HG02981 (cell line): ENCODE results near the gene MGAT1.

Experiments
- ATAC-seq: cut with Tn5 transposase; IDR thresholded peaks from one replicate; pipeline ENCODE4 v1.9.1; 2021; ENCODE audit warnings: mild to moderate bottlenecking, moderate library complexity; ENCODE audit not compliant: unreplicated experiment

MGAT1 gene

DNA sequence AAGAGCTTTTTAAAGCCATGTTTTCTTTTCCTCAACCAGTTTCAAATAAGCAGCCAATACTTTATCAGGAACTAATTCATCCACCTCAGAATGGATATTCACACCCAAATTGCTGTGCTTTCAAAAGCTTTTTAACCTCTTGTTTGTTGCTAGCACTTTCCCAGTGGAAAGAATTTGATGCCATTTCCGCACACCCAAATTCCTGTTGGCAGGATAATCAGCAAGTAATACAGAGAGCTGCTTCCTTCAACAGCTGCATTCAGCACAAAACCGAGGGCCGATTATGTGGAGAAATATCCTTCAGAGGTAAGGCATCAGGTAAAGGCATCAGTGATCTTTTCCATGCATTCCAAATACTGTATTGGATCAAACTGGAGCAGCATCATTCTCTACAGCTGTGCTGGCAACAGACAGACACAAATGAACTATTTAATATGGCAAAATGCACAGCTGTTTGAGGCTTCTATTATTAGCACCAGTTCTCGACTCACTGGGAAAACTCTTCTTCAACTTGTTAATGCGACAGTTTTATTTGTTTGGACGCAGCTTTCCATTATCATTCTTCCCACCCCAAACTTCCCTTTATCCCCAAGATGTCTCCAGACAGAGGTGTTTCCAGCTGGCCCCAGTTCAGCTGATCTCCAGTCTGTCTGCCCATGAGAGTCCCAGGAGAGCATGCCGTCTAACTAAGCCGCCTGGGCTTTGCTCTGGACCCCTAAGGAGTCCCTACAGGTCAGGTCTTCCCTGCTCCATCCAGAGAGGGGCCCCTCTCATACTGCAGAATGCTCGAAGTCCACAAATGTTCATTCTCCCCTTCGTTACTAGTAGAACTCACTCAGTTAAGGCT is 22.2 kb upstream of the MGAT1 start:
- no peak for ATAC-seq

DNA sequence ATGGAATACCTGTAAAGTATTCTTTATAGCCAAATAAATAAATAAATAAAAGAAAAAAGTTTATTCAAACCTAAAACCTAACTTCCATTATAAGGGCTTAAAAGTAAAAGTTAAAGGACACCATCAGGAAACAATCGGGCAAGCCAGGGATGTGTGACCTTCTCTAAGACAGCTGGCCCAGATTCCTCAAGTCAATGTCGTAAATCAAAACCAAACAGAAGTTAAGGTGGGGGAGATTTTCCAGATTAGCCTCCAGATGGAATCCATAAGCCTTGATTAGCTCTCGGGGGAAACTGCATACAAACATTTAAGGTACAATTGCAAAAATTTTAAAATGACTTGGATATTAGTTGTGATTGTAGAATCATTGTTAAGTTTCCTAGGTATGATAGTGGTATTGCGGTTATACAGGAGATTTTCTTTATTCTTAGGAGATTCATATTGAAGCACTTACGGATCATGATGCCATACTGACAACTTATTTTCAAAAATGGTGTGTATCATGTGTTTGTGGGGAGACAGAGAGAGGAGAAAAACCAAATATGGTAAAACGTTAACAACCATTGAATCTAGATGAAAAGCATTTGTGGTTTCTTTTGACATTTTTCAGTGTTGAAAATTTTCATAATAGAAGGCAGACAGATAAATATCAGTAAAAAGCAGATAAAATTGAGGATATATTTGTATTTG is 21.5 kb upstream of the MGAT1 start:
- no peak for ATAC-seq

GRCh38 chr5:180823346-180823745 is 20.7 kb upstream of the MGAT1 start:
- no peak for ATAC-seq

DNA sequence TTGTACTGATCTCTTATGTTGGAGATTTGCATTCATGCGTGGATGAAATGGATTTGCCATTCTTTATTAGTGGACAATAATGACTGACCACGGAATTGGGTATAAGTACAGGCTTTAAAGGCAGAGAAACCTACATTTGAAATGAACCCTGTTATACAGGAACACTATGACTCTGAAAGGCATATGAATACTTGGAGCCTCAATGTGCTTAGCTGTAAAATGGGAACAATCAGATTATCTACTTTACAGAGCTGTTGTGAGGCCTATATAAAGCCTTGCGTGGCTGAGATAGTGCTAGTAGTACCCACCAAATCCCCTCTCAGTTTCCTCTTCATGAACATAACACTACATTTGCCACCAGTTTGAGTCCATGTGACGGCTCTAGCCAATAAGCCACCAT is 18.9 kb upstream of the MGAT1 start:
- no peak for ATAC-seq

DNA sequence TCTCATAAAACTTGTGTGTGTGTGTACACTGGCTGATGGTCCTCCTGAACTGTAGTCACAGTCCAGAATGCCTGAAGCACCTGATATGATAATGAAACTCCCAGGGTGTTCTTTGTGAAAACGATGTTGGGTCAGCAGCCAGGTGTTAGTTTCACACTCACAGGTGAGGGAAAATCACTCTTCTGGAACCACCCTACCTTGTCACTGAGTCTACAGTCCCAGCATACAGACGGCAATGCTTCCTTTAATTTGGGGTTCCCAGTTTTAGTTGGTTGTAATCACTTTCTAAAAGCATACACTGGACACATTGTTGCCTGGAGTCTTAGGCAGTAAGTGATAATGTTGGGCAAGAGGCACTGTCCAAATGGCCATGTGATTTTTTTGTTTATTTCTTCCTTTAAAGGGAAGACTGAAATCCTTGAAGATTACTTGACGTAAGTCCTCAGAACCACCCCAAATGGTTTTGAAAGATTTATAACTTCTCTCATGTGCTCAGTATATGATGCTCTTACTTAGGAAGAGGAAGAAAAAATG is 18.2 kb upstream of the MGAT1 start:
- ATAC-seq = peak; percentile 45

DNA sequence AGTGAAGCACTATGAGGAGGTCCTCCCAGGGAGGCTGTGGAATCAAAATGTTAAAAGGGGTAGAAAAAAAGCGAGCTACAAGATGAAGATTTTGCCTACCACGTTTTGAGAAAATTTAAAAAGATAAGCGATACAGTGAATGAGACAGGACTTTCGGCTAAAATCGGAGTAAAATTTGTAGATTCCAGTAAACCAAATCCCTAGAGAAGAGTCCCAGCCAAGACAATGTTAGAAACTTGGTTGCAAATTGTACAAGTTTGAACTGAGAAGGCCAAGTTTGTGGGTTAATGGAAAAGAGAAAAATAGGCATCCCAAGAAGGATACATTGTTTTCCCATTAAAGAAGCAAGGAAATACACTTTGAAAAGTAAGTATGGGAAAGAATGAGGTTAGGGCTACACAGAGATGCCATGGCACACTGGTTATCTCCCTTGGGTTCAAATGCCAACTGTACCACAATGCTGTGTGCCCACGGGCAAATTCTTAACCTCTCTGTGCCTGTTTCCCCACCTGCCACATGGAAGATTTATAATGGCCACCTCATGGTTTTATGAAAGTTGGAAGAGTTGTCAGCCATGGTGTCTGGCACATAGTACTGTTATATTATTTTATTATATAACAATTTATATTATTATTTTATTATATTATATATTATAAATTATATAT is 16.2 kb upstream of the MGAT1 start:
- no peak for ATAC-seq

GRCh38 chr5:180817893-180818674 is 15.5 kb upstream of the MGAT1 start:
- no peak for ATAC-seq

DNA sequence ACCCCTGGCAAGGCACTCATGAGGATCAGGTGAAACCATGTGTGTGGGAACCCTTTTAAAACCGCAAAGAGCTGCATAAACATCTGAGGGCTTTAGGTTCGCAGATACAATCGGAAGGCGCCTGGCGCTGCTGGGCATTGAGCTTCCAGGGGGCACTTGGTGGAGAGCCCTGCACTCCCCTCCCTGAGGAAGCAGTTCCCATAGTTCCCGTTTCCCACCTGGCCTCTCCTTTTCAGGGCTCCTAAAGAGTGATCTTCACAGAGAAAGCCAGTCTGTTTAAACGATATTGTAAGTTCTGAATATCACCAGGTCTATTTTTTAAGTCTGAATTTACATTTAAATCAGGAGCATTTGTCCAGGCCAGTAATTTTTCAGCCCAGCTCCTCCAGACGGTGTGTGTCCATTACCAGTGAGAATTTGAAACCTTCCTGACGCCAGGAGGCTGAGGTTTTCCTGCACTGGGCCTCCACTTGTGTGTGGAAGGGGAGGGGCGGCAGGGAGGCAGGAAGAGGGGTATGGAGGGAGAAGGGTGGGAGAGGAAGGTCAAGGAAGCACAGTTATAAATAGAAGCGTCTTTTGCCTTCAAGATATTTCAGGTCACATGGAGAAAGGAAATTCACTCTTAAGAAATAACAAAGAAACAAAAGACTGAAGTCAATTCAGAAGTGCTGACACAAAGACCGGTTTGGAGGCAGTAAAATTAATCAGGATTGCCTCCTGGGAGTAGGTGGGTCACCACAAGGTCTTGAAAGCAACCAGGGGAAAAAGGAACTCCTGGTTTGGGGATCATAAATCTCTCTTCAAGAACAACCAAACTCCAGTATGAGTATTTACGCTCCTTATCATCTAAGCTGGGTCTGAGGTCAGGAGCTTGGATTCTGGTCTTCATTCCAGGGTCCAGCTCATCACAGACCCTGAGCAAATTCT is 14.3 kb upstream of the MGAT1 start:
- no peak for ATAC-seq

DNA sequence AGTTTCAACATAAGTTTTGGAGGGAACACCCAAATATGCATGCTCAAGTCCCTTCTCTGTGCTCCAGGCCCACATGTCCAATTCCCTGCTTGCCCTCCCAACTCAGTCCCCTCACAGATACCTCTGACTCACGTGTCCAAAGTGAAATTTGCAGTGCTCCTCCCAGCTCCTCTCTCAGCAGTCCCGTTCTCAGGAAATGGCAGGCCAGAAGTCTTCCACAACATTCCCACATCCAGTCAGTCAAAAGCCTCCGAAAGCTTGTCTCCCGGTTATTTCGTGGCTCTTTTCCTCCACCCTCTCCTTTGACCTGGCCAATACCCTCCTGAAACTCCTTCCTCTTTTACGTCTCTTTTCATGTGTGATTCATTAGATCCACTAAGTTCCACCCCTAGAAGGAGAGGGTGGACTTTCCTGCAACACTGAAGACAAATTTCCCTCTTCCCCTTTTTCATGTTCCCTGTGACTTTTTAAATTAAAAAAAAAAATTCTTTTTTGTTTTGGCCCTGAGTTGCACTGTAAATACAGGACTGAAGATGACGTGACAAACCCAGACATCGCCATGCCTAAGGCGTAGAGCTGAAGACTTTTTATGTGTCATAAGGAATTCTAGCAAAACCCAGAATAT is 12.8 kb upstream of the MGAT1 start:
- no peak for ATAC-seq

GRCh38 chr5:180813420-180813819 is 10.8 kb upstream of the MGAT1 start:
- no peak for ATAC-seq

DNA sequence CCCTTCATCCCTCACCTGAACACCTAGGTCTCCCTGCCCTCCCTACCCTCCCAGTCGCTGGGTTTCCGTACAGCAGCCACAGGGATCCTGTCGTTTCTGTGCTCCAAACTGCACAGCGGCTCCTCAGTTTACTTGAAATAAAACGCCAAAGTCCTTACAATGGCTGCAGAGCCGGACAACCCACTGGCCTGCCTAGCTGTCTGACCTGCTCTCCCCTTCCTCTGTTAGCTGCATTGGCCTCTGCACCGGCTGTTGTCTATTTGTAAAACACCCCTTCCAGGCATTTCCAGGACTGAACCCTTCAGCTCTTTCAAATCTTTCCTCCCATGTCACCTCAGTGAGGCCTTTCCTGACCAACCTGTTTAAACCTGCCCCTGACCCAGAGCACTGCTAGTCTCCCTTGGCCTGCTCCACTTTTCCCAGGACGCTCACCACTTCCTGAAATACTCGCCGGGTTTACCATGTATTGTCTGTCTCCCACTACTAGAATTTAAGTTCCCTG is 9.1 kb upstream of the MGAT1 start:
- ATAC-seq = no peak

DNA sequence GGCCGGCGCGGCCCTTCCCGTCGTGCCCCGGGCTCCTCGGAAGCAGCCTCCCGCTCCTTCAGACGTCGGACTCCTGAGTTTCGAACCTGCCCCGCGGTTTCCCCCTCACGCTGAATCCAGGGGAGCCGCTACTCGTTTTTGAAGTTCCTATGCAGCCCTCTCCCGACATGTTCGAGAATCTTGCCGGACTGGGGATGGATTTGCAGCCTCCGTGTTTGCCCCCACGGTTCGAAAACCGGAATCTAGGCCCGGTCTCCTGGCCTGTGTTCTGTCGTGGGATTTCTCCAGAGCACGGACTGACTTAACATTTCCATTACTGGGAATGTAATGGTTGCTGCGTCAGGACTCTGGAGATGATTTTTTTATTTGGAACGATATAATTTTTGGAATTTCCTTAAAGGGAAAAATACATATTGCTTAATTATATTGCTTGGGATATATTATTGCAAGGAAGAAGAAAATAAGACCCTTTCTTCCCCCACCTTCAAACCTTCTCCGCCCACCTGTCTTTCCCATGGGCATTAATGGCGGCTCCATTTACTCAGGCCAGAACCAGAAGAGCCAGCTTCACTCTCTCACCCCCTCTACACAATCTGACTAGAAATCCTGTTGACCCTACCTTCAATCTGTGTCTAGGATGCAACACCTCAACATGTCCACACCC is 8.5 kb upstream of the MGAT1 start:
- no peak for ATAC-seq

DNA sequence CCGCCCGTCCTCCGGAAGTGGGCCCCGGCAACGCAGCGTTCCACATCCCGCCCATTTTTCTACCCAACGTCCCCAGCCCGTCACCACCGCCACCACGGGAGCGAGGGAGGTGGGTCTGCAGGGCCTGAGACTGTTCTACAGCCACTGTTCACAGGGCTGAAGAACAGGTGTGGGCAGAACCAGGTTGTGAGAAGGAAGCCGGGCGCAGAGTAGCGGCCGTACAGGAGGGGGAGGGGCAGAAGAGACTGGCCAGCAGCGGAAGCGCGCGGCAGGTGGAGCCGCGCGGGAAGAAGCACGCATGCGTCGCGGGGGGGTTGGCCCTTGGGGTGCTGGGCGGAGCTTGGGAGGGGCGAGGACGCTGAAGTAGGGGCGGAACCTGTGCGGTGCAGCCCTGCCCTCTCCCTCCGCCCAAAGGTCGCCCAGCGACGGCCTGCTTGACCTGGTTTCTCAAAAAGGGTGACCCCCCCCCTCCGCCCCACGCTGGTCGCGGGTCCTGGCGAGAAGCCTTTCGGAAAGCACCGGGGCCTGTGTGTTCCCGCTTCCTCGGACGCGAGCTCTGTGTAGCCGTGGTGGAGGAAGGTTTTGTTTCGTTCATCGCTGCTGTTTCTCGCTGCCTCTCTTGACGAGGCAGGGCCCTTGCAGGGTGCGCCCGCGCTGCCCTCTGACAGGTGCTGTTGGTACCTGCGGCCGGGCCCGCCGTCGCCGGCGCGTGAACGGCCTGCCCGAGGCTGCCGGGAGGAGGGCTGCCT is 7.8 kb upstream of the MGAT1 start:
- peak; percentile 61 for ATAC-seq

- ATAC-seq = peak; percentile 55
Measured at GRCh38 chr5:180809403-180810209, 7.0 kb upstream of the MGAT1 start.

GRCh38 chr5:180808461-180809000 is 5.9 kb upstream of the MGAT1 start:
- ATAC-seq = no peak

DNA sequence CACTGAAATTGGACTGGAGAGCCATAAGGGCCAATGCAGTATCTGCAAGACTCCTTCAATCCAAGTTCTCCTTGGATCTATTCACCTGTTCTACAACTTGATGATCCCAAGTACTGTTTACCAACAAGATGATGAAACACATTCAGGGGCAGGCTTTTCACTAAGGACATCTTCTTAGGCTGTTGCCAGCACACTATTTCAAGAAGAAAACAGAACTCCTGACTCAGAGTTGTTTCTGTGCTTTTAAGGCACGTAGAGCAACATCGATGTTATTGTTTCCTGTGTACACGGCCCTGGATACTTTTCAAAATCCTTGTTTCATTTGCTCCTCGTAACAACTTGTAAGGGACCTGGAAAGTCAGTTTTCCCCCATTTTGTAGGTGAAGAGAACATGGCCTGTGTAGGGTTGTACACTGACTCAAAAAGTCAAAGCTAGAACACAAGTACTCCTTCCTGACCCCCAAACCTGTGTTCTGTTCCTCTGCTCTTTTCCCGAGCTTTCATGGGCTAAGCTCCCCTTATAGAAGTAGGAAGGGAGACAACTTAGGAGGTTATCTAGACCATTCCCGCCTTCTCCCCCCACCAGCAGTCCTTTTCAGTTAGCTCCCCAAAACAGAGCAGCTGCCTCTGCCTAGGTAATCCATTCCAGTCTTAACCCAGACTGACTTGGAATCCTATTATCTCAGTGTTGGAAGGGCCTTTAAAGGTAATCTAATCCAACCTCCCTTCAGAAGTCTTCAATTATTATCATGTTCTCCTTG is 5.2 kb upstream of the MGAT1 start:
- ATAC-seq = no peak
